MM.1S (cell line): ENCODE results near the gene DEDD.
A peak's percentile ranks its signal among the peaks of the same experiment; 100 is the strongest.

Experiments
- DNase-seq: peaks from one replicate; pipeline ENCODE4 v3.0.0-alpha.2; 2015
- H2AFZ ChIP-seq: fragments of 300-600 bp; sonication (generic); 2 replicates; pipeline ENCODE4 v1.6.0; 2016; ENCODE audit warnings: antibody characterized with exemption, low read length
- H3F3A ChIP-seq: fragments of 300-600 bp; sonication (generic); 2 replicates; pipeline ENCODE4 v1.6.1; 2016; ENCODE audit warnings: mild to moderate bottlenecking, antibody characterized with exemption, low read length, moderate library complexity, mixed read lengths; ENCODE audit not compliant: insufficient read depth
- H3K27ac ChIP-seq: fragments of 300-600 bp; sonication (generic); 2 replicates; pipeline ENCODE4 v1.5.1; 2016; ENCODE audit warnings: mild to moderate bottlenecking, low read length
- H3K27me3 ChIP-seq: fragments of 300-600 bp; sonication (generic); replicated peaks from 2 replicates; pipeline ENCODE4 v1.6.0; 2016; ENCODE audit warnings: low read length; ENCODE audit not compliant: insufficient read depth
- H3K36me3 ChIP-seq: fragments of 300-600 bp; sonication (generic); replicated peaks from 2 replicates; pipeline ENCODE4 v1.6.1; 2016; ENCODE audit warnings: mild to moderate bottlenecking, low read length, mixed read lengths; ENCODE audit not compliant: insufficient read depth
- H3K4me1 ChIP-seq: fragments of 300-600 bp; sonication (generic); 2 replicates; pipeline ENCODE4 v1.6.1; 2016; ENCODE audit warnings: low read length, mixed read lengths
- H3K4me2 ChIP-seq: fragments of 300-600 bp; sonication (generic); 2 replicates; pipeline ENCODE4 v1.6.0; 2016; ENCODE audit warnings: low read depth, low read length
- H3K4me3 ChIP-seq: fragments of 300-600 bp; sonication (generic); 2 replicates; pipeline ENCODE4 v1.5.1; 2016; ENCODE audit warnings: low read length, mixed read lengths
- H3K79me2 ChIP-seq: fragments of 300-600 bp; sonication (generic); 2 replicates; pipeline ENCODE4 v1.6.1; 2016; ENCODE audit warnings: mixed run types, low read length, mixed read lengths
- H3K9ac ChIP-seq: fragments of 300-600 bp; sonication (generic); 2 replicates; pipeline ENCODE4 v1.6.1; 2016; ENCODE audit warnings: low read length, mixed read lengths
- H3K9me2 ChIP-seq: fragments of 300-600 bp; sonication (generic); replicated peaks from 2 replicates; pipeline ENCODE4 v1.6.1; 2016; ENCODE audit warnings: mild to moderate bottlenecking, low read length, mixed read lengths; ENCODE audit not compliant: insufficient read depth
- H3K9me3 ChIP-seq: fragments of 300-600 bp; sonication (generic); replicated peaks from 2 replicates; pipeline ENCODE4 v1.6.1; 2016; ENCODE audit warnings: mild to moderate bottlenecking, low read length, mixed read lengths; ENCODE audit not compliant: insufficient read depth
- H4K20me1 ChIP-seq: fragments of 300-600 bp; sonication (generic); 2 replicates; pipeline ENCODE4 v1.6.1; 2016; ENCODE audit warnings: mild to moderate bottlenecking, low read length, moderate library complexity, mixed read lengths; ENCODE audit not compliant: insufficient read depth
- CTCF ChIP-seq: fragments of 300-600 bp; sonication (generic); IDR thresholded peaks from 2 replicates; pipeline ENCODE4 v1.5.1; 2016; ENCODE audit warnings: antibody characterized with exemption, low read length, mixed read lengths
- EZH2 ChIP-seq: fragments of 300-600 bp; sonication (generic); optimal IDR thresholded peaks from 2 replicates; pipeline ENCODE3; 2017; ENCODE audit warnings: low read depth, mild to moderate bottlenecking, antibody characterized with exemption, low read length, mixed read lengths
- EZH2phosphoT487 ChIP-seq: fragments of 300-600 bp; sonication (generic); IDR thresholded peaks from 2 replicates; pipeline ENCODE4 v1.6.1; 2018; ENCODE audit warnings: antibody characterized with exemption, low read length

The DEDD gene

GRCh38 chr1:161160671-161161145 lies 28.2 kb upstream of the DEDD start:
- peaks cover 23% of the 10 kb centered on the region for H3K79me2 ChIP-seq
- no peak overlapping the region for H3K27ac ChIP-seq
- H3K4me1 ChIP-seq = peaks cover 27% of the 10 kb centered on the region
- no peak overlapping the region for H3K4me3 ChIP-seq
- no peak overlapping the region for H2AFZ ChIP-seq
- H4K20me1 ChIP-seq = no peaks in the 10 kb centered on the region
- H3K36me3 ChIP-seq = peaks cover 5% of the 10 kb centered on the region; the same call in 1 of the 2 replicates
- H3F3A ChIP-seq = peaks cover 22% of the 10 kb centered on the region
- H3K27me3 ChIP-seq = no peaks in the 10 kb centered on the region
- no peak overlapping the region for H3K4me2 ChIP-seq
- no peaks in the 10 kb centered on the region for H3K9me3 ChIP-seq
- no peak for TF ChIP-seq EZH2phosphoT487
- TF ChIP-seq EZH2 = no peak
- no peak for TF ChIP-seq CTCF
- no peak for DNase-seq
- no peaks in the 10 kb centered on the region for H3K9me2 ChIP-seq
- H3K9ac ChIP-seq = no peak overlapping the region

GRCh38 chr1:161159913-161160243 lies 27.4 kb upstream of the DEDD start:
- H3K27me3 ChIP-seq = no peaks in the 10 kb centered on the region
- H4K20me1 ChIP-seq = no peaks in the 10 kb centered on the region
- H3K9me2 ChIP-seq = no peaks in the 10 kb centered on the region
- no peak for TF ChIP-seq CTCF
- TF ChIP-seq EZH2phosphoT487 = no peak
- no peak for TF ChIP-seq EZH2
- no peaks in the 10 kb centered on the region for H3K9me3 ChIP-seq
- peak overlapping the region; percentile 71 for H3K4me3 ChIP-seq
- no peak for DNase-seq
- peaks cover 27% of the 10 kb centered on the region for H3K4me1 ChIP-seq
- H3K4me2 ChIP-seq = peak overlapping the region; percentile 70
- H3F3A ChIP-seq = peaks cover 16% of the 10 kb centered on the region
- peak overlapping the region; percentile 67 for H2AFZ ChIP-seq
- peaks cover 31% of the 10 kb centered on the region for H3K79me2 ChIP-seq
- peak overlapping the region; percentile 87 for H3K9ac ChIP-seq
- H3K27ac ChIP-seq = peak overlapping the region; percentile 46; the same call in 1 of the 2 replicates
- H3K36me3 ChIP-seq = peaks cover 5% of the 10 kb centered on the region; the same call in 1 of the 2 replicates

GRCh38 chr1:161159087-161159912 lies 26.8 kb upstream of the DEDD start, which contains the start of gene USP21:
TSS of gene USP21 (plus strand) at chr1:161159500. CDS start at chr1:161160641, 1,141 bp downstream.
- peaks cover 36% of the 10 kb centered on the region for H3K79me2 ChIP-seq

More at GRCh38 chr1:161159087-161159912, 26.8 kb upstream of the DEDD start, which contains the start of gene USP21:
- Histone ChIP-seq H3K4me2 (peak within 1 kb of the TSS; percentile 70), H3K9ac (peak within 1 kb of the TSS; percentile 87), H2AFZ (peak within 1 kb of the TSS; percentile 67), H4K20me1 (no peaks in the 10 kb centered on the region), H3K4me3 (peak within 1 kb of the TSS; percentile 71), H3K9me2 (no peaks in the 10 kb centered on the region), H3K27me3 (no peaks in the 10 kb centered on the region), H3K27ac (peak within 1 kb of the TSS; percentile 46; the same call in 1 of the 2 replicates), H3K4me1 (peaks cover 31% of the 10 kb centered on the region), H3K36me3 (peaks cover 5% of the 10 kb centered on the region; the same call in 1 of the 2 replicates), H3K9me3 (no peaks in the 10 kb centered on the region), H3F3A (peaks cover 16% of the 10 kb centered on the region)
- TF ChIP-seq CTCF = peak; percentile 56
- no peak for TF ChIP-seq EZH2phosphoT487
- DNase-seq = peak; percentile 96
